DOHH2 (cell line): ENCODE data around the gene TRPC4AP.

Source experiments
- H3F3A ChIP-seq: fragments of 200-600 bp; sonication (generic), shearing (Covaris generic); 2 replicates; pipeline ENCODE4 v1.6.0; 2016; ENCODE audit warnings: antibody characterized with exemption, mild to moderate bottlenecking; ENCODE audit not compliant: control insufficient read depth, insufficient read depth
- H3K27ac ChIP-seq: fragments of 200-600 bp; sonication (generic); 2 replicates; pipeline ENCODE4 v1.5.1; 2014; ENCODE audit warnings: low read depth, mild to moderate bottlenecking, low read length, moderate library complexity
- H3K27me3 ChIP-seq: fragments of 200-600 bp; sonication (generic); 2 replicates; pipeline ENCODE4 v1.6.1; 2014; ENCODE audit warnings: mild to moderate bottlenecking, low read length, mixed read lengths; ENCODE audit not compliant: control insufficient read depth
- H3K36me3 ChIP-seq: fragments of 200-600 bp; sonication (generic); 2 replicates; pipeline ENCODE4 v1.6.1; 2014; ENCODE audit warnings: mild to moderate bottlenecking, low read length, moderate library complexity, mixed read lengths; ENCODE audit not compliant: control insufficient read depth
- H3K4me1 ChIP-seq: fragments of 200-600 bp; sonication (generic); 2 replicates; pipeline ENCODE4 v1.6.1; 2014; ENCODE audit warnings: mild to moderate bottlenecking, low read length, mixed read lengths; ENCODE audit not compliant: control insufficient read depth
- H3K4me2 ChIP-seq: fragments of 200-600 bp; sonication (generic); 2 replicates; pipeline ENCODE4 v1.6.0; 2014; ENCODE audit warnings: mild to moderate bottlenecking, low read length, moderate library complexity
- H3K4me3 ChIP-seq: fragments of 200-600 bp; sonication (generic); 2 replicates; pipeline ENCODE4 v1.5.1; 2014; ENCODE audit warnings: mild to moderate bottlenecking, low read length, mixed read lengths
- H3K79me2 ChIP-seq: fragments of 200-600 bp; sonication (generic); 2 replicates; pipeline ENCODE4 v1.6.1; 2014; ENCODE audit warnings: mild to moderate bottlenecking, low read length, mixed read lengths; ENCODE audit not compliant: control insufficient read depth
- H3K9me2 ChIP-seq: fragments of 200-600 bp; sonication (generic); replicated peaks from 2 replicates; pipeline ENCODE4 v1.6.1; 2014; ENCODE audit warnings: mild to moderate bottlenecking, low read length, mixed read lengths; ENCODE audit not compliant: control insufficient read depth
- H3K9me3 ChIP-seq: fragments of 200-600 bp; sonication (generic); 2 replicates; pipeline ENCODE4 v1.6.1; 2014; ENCODE audit warnings: antibody characterized with exemption, low read length, mixed read lengths; ENCODE audit not compliant: control insufficient read depth, insufficient read depth
- H4K20me1 ChIP-seq: fragments of 200-600 bp; sonication (generic); 2 replicates; pipeline ENCODE4 v1.6.0; 2014; ENCODE audit warnings: low read depth, mild to moderate bottlenecking, antibody characterized with exemption, low read length, moderate library complexity; ENCODE audit not compliant: control insufficient read depth, insufficient read depth
- CTCF ChIP-seq: fragments of 200-600 bp; sonication (generic); IDR thresholded peaks from one replicate; pipeline ENCODE4 v1.5.1; 2014; ENCODE audit warnings: antibody characterized with exemption, mild to moderate bottlenecking, low read depth, low read length; ENCODE audit not compliant: poor library complexity, severe bottlenecking
- EZH2phosphoT487 ChIP-seq: fragments of 200-600 bp; sonication (generic); IDR thresholded peaks from 2 replicates; pipeline ENCODE4 v1.6.1; 2017; ENCODE audit warnings: borderline replicate concordance, mild to moderate bottlenecking, antibody characterized with exemption, low read length, moderate library complexity, mixed read lengths

Gene TRPC4AP

GRCh38 chr20:35008411-35009342, 83.9 kb downstream of the TRPC4AP start:
- H3F3A ChIP-seq = no peaks in the 10 kb centered on the region
- TF ChIP-seq EZH2phosphoT487 (no peak), CTCF (no peak)
- peaks cover 81% of the 10 kb centered on the region for H3K36me3 ChIP-seq

GRCh38 chr20:35007891-35008290, 84.7 kb downstream of the TRPC4AP start:
- Histone ChIP-seq H3K36me3 (peaks cover 85% of the 10 kb centered on the region), H3K27me3 (no peaks in the 10 kb centered on the region), H3K9me2 (no peaks in the 10 kb centered on the region), H3K9me3 (no peaks in the 10 kb centered on the region), H4K20me1 (no peaks in the 10 kb centered on the region), H3K4me1 (no peaks in the 10 kb centered on the region), H3K79me2 (no peaks in the 10 kb centered on the region), H3K4me3 (no peak overlapping the region), H3K27ac (no peak overlapping the region), H3F3A (no peaks in the 10 kb centered on the region), H3K4me2 (no peak overlapping the region)
- TF ChIP-seq CTCF = no peak
- TF ChIP-seq EZH2phosphoT487 = no peak

More at GRCh38 chr20:35008411-35009342, 83.9 kb downstream of the TRPC4AP start:
- Histone ChIP-seq H3K27ac (no peak overlapping the region), H4K20me1 (no peaks in the 10 kb centered on the region), H3K4me3 (no peak overlapping the region), H3K27me3 (no peaks in the 10 kb centered on the region), H3K9me3 (no peaks in the 10 kb centered on the region), H3K4me2 (no peak overlapping the region), H3K9me2 (no peaks in the 10 kb centered on the region), H3K79me2 (no peaks in the 10 kb centered on the region), H3K4me1 (no peaks in the 10 kb centered on the region)

- H3K4me3 ChIP-seq = no peak overlapping the region
- H3K36me3 ChIP-seq = peaks cover 85% of the 10 kb centered on the region
- no peaks in the 10 kb centered on the region for H3K4me1 ChIP-seq
- H4K20me1 ChIP-seq = no peaks in the 10 kb centered on the region
- no peaks in the 10 kb centered on the region for H3K79me2 ChIP-seq
- H3F3A ChIP-seq = no peaks in the 10 kb centered on the region
- H3K9me2 ChIP-seq = no peaks in the 10 kb centered on the region
- TF ChIP-seq EZH2phosphoT487 = no peak
- TF ChIP-seq CTCF = no peak
- no peak overlapping the region for H3K27ac ChIP-seq
- no peak overlapping the region for H3K4me2 ChIP-seq
- H3K27me3 ChIP-seq = no peaks in the 10 kb centered on the region
- H3K9me3 ChIP-seq = no peaks in the 10 kb centered on the region
Observed at GRCh38 chr20:35007413-35007812, 85.2 kb downstream of the TRPC4AP start.
